GM12892 (cell line): Measurements from ENCODE around the gene AQP6.

Experiments used
- DNase-seq: peaks from one replicate; pipeline ENCODE4 v3.0.0; 2011; ENCODE audit not compliant: insufficient read length
- FAIRE-seq: peaks from 2 replicates; lab custom pipeline; 2011; peaks lifted over from hg19 to GRCh38; lab: Jason Lieb, UNC
- POLR2A ChIP-seq: IDR thresholded peaks from 2 replicates; pipeline ENCODE4 v1.6.1; 2011; ENCODE audit warnings: low read depth, low read length, control low read depth
- POLR2AphosphoS5 ChIP-seq: IDR thresholded peaks from 2 replicates; pipeline ENCODE4 v1.6.1; 2011; ENCODE audit warnings: low read depth, low read length, control low read depth
- TAF1 ChIP-seq: IDR thresholded peaks from 2 replicates; pipeline ENCODE4 v1.6.1; 2011; ENCODE audit warnings: low read depth, mild to moderate bottlenecking, control low read depth, low read length, borderline replicate concordance

The AQP6 gene

DNA sequence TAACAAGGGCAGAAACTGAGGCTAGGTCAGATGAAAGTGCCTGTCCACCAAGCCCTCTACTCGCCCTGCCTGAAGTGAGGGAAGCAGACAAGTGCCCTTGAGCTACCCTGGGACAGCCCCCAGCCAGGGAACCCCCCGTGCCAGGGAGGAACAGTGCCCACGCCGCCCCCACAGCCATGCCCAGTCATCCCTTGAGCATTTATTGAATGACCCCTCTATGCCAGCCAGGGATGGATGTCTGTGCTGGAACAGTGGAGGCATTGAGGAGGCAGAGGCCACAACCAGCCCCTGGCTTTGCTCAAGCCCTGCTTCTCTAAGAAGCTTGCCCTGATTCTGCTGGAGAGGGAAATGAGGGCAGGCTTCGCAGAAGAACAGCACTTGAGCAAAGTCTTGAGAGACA, 3.7 kb upstream of the AQP6 start:
- FAIRE-seq (no peak), DNase-seq (no peak)
- TF ChIP-seq POLR2AphosphoS5: no peak
- no peak for TF ChIP-seq TAF1
- TF ChIP-seq POLR2A: no peak

DNA sequence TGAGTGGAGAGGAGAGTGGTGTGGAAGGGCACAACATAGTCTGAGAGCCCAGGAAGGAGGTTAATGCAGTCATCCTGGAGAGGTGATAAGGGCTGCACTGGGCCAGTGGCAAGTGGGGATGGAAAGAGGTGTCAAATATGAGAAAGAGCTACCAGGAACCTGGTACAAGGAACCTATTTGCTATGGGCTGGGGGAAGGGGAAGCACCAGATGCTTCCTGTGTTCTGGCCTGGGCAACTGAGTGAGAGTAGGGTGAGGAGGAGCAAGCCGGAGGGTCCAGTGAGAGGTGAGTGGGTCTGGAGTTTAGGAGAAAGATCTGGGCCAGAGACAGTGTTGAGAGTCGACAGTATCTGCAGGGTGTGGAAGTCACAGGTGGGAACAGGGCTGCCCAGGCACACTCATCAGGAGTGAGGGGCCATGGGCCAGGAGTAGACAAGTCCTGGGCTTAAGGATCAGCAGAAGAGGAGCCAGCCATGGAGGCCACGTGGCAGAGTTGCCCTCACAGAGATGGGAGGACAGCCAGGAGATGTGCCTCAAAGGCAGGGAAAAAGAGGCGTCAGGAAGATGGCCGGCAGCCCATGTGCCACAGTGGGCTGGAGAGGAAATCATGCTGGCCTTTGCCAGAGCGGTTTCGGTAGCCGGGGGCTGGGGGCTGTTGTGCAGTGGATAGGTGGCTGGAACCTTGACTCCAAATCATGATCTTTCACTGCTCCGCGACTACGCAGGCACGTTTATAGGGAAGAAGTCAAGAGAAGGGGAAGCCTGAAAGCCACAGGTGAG, 2.9 kb upstream of the AQP6 start:
- DNase-seq (no peak), FAIRE-seq (no peak)
- no peak for TF ChIP-seq POLR2AphosphoS5
- TF ChIP-seq POLR2A: no peak
- no peak for TF ChIP-seq TAF1

DNA sequence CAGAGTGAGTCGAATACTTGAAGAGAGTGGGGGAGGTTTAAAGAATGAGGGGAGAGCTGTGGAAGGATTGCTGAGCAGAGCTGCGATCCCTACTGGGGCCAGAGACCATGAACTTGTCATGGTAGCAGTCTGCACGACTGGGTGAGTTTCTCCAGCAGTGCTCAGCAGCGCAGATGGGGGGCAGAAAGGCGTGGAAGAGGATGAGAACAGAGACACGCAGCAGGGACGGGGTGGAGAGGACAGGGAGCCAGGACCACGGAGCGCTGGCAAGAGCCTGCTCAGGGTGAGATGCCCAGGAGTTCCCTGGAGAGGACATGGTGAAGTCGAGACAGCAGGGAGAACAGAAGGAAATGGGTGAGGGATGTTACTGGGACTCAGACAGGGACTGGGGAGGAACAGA, 2.1 kb upstream of the AQP6 start:
- TF ChIP-seq POLR2AphosphoS5 (no peak), TAF1 (no peak), POLR2A (no peak)
- FAIRE-seq (no peak), DNase-seq (no peak)

GRCh38 chr12:49971141-49971540, 1.6 kb upstream of the AQP6 start:
- FAIRE-seq: no peak

DNA sequence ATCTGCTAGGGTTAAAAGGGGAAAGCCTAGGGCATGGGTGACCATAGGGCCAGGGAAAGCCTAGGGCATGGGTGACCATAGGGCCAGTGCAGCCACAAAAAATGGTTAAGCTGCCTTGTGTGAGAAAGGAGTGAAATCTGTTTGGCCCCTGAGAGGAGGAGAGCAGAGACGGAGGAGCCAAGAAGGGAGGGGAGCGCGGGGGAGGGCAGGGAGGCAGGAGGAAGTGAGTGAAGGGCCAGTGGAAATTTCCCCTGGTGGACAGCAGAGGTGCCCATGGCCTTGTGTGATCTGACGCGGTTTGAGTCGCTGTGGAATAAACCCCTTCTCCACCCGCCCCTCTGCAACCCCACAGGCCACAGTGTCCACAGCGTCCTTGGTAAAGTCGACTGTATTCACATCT, 618 bp upstream of the AQP6 start:
- FAIRE-seq (no peak), DNase-seq (no peak)
- TF ChIP-seq POLR2A (no peak), TAF1 (no peak), POLR2AphosphoS5 (no peak)

More at GRCh38 chr12:49971141-49971540, 1.6 kb upstream of the AQP6 start:
- DNase-seq: no peak
- TF ChIP-seq POLR2AphosphoS5: no peak
- TF ChIP-seq POLR2A: no peak
- no peak for TF ChIP-seq TAF1

DNA sequence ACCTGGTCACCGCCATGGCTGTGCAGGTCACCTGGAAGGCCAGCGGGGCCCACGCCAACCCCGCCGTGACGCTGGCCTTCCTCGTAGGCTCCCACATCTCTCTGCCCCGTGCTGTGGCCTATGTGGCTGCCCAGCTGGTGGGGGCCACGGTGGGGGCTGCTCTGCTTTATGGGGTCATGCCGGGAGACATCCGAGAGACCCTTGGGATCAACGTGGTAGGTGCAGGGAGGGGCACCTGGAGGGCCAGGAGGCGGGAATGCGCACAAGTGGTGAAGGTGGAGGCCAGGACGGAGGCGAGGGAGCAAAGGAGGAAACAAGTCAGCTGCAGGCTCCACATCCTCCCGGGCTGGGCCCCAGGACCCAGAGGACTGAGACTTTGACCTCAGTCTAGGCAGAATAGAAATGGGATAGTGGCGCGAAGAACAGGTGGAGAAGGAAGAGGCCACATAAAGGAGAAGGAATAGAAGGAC, 649 bp downstream of the AQP6 start:
- FAIRE-seq (no peak), DNase-seq (no peak)
- TF ChIP-seq POLR2A (no peak), POLR2AphosphoS5 (no peak), TAF1 (no peak)

DNA sequence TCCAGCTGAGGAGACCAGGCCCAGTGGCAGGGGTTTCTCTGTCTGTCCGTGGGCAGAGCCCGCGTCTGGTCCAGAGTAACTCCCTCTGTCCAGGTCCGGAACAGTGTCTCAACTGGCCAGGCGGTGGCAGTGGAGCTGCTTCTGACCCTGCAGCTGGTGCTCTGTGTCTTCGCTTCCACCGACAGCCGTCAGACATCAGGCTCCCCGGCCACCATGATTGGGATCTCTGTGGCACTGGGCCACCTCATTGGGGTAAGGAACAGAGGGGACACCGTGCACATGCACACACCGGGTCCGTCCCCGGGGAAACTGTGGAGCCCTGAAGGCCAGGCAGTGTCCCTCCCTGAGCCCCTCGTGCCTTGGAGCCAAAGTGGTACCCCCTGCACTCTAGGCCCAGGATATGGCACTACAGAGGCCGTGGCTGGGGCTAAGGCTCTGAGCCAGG, 1.5 kb downstream of the AQP6 start:
- TF ChIP-seq TAF1 (no peak), POLR2A (no peak), POLR2AphosphoS5 (no peak)
- FAIRE-seq: no peak
- DNase-seq: no peak

- no peak for DNase-seq
- TF ChIP-seq POLR2A (no peak), TAF1 (no peak), POLR2AphosphoS5 (no peak)
- no peak for FAIRE-seq
Observed at GRCh38 chr12:49974677-49975317, 2.0 kb downstream of the AQP6 start.

DNA sequence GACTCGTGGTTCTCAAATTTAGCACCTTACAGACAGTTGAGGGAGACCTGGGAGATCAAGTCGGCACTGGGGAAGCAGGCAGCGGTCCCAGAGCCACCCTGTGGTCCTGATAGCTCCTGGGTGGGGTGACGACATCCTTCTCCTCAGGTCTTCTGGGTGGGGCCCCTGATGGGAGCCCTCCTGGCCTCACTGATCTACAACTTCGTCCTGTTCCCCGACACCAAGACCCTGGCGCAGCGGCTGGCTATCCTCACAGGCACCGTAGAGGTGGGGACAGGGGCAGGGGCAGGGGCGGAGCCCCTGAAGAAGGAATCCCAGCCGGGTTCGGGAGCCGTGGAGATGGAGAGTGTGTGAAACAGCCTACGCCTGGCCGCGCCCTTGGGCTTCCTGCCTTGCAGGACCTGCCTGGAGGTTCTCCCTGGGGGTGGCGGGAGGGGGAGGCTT, 2.6 kb downstream of the AQP6 start:
- no peak for FAIRE-seq
- TF ChIP-seq POLR2A (no peak), TAF1 (no peak), POLR2AphosphoS5 (no peak)
- DNase-seq: no peak

GRCh38 chr12:49976557-49976956, 3.8 kb downstream of the AQP6 start:
- DNase-seq (no peak), FAIRE-seq (no peak)
- no peak for TF ChIP-seq TAF1
- TF ChIP-seq POLR2A: no peak
- TF ChIP-seq POLR2AphosphoS5: no peak

DNA sequence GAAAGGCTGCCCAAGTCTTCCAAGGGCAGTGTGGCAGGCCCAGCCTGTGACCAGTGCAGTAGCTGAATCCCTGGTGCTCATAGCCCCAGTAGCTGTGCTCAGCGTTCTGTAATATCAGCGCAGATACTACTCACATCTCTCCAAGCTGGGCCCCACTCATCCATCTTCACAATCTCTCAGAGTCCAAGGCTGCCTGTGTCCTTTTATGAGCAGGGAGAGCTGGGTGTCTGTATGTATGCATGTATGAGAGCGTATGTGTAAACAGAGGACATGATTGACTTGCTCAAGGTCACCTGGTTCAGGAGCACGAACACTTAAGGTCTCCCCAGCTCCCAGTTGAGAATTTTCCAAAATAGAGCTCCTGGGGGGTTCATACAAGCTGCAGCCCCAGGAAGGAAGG, 5.4 kb downstream of the AQP6 start:
- TF ChIP-seq POLR2A: no peak
- TF ChIP-seq POLR2AphosphoS5: no peak
- TF ChIP-seq TAF1: no peak
- FAIRE-seq (no peak), DNase-seq (no peak)

GRCh38 chr12:49979016-49979586, 6.4 kb downstream of the AQP6 start:
- TF ChIP-seq POLR2AphosphoS5: no peak
- no peak for TF ChIP-seq TAF1
- TF ChIP-seq POLR2A: no peak

DNA sequence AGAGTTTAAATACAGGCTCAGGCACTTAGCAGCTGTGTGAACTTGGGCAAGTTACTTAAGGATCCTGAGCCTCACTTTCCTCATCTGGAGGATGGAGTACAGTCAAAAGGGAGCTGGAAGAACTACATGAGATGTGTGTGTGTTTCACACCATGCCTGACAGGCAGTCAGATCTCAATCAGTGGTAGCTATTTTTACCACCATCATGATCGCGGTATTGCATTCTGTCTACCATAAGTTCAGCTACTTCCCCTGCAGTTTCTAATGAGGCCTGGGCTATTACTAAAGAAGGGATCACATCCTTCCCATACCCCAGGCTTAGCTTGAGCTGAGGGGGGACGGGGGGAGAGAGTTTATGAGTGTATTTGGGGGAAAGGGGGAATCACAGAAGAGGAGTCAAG, 7.0 kb downstream of the AQP6 start:
- FAIRE-seq: no peak
- DNase-seq: no peak

More at GRCh38 chr12:49979016-49979586, 6.4 kb downstream of the AQP6 start:
- DNase-seq (no peak), FAIRE-seq (no peak)

More for the DNA sequence above, 7.0 kb downstream of the AQP6 start:
- TF ChIP-seq POLR2A (no peak), TAF1 (no peak), POLR2AphosphoS5 (no peak)
